ENCODE measurements around the gene DUS2.

DUS2 gene

DNA sequence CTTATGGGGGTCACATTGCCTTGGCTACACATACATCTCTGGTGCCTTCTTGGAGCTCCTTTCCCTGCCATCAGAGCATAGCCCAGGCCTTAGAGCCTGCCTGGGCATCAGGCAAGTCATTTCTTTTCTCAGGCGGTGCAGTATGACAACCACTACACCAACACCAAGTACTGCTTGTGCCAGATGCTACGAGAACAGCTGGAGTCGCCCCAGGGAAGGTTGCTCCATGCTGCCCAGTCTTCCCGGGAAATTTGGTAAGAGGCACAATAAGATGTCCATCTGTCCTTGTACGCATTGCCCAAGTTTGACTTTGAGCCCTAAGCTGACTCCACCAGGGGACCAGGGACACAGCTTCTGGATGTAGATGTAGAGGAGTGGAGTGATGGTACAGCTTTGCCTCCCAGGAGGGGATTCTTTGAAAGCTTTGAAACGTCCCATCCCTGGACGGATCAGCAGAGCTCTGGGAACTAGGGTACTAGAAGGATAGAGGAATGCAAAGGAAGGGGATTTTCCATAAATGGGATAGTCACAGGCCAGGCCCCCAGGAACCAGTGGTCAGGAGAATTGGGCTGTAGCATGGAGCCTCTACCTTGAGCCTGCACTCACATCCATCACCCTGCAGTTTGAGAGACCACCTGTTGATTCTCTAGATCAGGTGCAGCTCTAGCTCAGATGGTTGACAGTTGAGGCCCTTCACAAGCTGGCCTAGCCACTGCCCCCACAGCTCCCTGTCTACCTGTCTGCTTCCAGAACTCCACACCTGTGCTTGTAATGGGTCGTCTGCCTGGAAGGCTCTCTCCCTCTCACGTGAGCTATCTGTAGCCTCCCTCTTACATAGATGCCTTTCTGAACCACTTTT lies 51.0 kb downstream of the DUS2 start:
- Histone ChIP-seq H3K27me3 (replicated peaks in 2 of 5; ENCODE audit: control insufficient read depth in 4 of 5, insufficient read depth in 5 of 5, low read length in 4 of 5) (no peaks in the 10 kb centered on the region), H3K36me3 (ENCODE audit: control insufficient read depth in 4 of 4, insufficient read depth in 4 of 4, low read length in 3 of 4) (peaks cover 7 to 73% (median 44%) of the 10 kb centered on the region in 4 experiments), H3K4me3 (ENCODE audit: control insufficient read depth in 1 of 7, extremely low read depth in 1 of 7, insufficient read depth in 4 of 7, low read depth in 2 of 7, low read length in 6 of 7) (peak overlapping the region in 2 of 7 experiments; percentile 23 to 46), H3K9me3 (ENCODE audit: control extremely low read depth in 1 of 5, control insufficient read depth in 4 of 5, insufficient read depth in 2 of 5, low read depth in 1 of 5, low read length in 4 of 5) (no peaks in the 10 kb centered on the region), H3K27ac (ENCODE audit: insufficient read depth in 1 of 2, low read depth in 1 of 2, low read length in 2 of 2, poor library complexity in 1 of 2, severe bottlenecking in 2 of 2) (no peak overlapping the region), H3K4me1 (ENCODE audit: control extremely low read depth in 1 of 4, control insufficient read depth in 4 of 4, insufficient read depth in 4 of 4, low read length in 3 of 4) (peaks cover 6 to 78% (median 51%) of the 10 kb centered on the region in 4 experiments)
- DNase-seq = no peak
- ChIA-PET POLR2A (no interaction called here), CTCF (interaction anchor here (0.6 to 6.7 kb wide), 7 partner anchors 10 to 401 kb away, joined by 3 to 51 read pairs (median 4); partner anchors contain the start of gene NFATC3)
- WGBS (ENCODE audit: insufficient coverage) = 91% methylated on average over 7 of the region's 9 CpGs

DNA sequence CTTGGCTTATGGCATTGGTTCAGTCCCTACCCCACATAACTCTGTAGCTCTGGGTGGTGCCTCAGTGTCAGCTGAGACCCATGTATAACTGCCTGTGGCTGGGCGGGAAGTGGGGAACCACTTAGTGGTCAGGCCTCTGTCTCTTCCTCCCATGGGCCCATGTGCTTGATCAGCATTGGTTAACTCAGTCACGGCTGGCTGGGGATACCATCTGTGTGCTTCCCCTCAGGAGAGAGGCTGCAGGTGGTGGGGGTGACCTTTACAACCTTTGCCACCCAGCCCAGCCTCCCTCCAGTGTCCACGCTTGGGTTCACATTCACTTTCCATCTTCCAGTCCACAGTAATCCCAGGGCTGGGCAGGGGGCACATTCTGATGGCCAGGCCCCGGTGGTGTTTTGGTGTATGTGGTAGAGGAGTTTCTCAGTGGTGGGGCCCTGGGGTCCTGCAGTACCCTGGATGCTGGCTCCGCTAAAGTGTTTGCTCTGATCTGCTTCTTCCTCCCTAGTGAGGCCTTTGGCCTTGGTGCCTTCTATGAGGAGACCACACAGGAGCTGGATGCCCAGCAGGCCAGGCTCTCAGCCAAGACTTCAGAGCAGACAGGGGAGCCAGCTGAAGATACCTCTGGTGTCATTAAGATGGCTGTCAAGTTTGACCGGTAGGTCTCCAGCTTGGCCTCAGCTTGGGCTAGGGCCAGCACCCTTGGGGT lies 51.9 kb downstream of the DUS2 start:
- H3K36me3 ChIP-seq (ENCODE audit: control insufficient read depth in 4 of 4, insufficient read depth in 4 of 4, low read length in 3 of 4) = peaks cover 7 to 72% (median 41%) of the 10 kb centered on the region in 4 experiments
- H3K9me3 ChIP-seq (ENCODE audit: control extremely low read depth in 1 of 5, control insufficient read depth in 4 of 5, insufficient read depth in 2 of 5, low read depth in 1 of 5, low read length in 4 of 5) = no peaks in the 10 kb centered on the region
- POLR2A ChIA-PET = interaction anchor here (0.7 kb wide), 1 partner anchor 10 kb away, joined by 3 read pairs; the partner anchor contains the start of gene NFATC3
- no peak overlapping the region for H3K27ac ChIP-seq (ENCODE audit: insufficient read depth in 1 of 2, low read depth in 1 of 2, low read length in 2 of 2, poor library complexity in 1 of 2, severe bottlenecking in 2 of 2)
- peak overlapping the region in 2 of 7 experiments; percentile 6 to 46 for H3K4me3 ChIP-seq (ENCODE audit: control insufficient read depth in 1 of 7, extremely low read depth in 1 of 7, insufficient read depth in 4 of 7, low read depth in 2 of 7, low read length in 6 of 7)
- DNase-seq = peak; percentile 63 to 93 (median 93)
- H3K27me3 ChIP-seq (replicated peaks in 2 of 5; ENCODE audit: control insufficient read depth in 4 of 5, insufficient read depth in 5 of 5, low read length in 4 of 5) = no peaks in the 10 kb centered on the region
- CTCF ChIA-PET = interaction anchor here (0.9 to 6.7 kb wide), 6 partner anchors 9 to 402 kb away, joined by 3 to 51 read pairs (median 4); partner anchors contain the start of gene NFATC3
- 63% methylated on average over 4 of the region's 6 CpGs for WGBS (ENCODE audit: insufficient coverage)
- peaks cover 9 to 78% (median 53%) of the 10 kb centered on the region in 4 experiments for H3K4me1 ChIP-seq (ENCODE audit: control extremely low read depth in 1 of 4, control insufficient read depth in 4 of 4, insufficient read depth in 4 of 4, low read length in 3 of 4)

DNA sequence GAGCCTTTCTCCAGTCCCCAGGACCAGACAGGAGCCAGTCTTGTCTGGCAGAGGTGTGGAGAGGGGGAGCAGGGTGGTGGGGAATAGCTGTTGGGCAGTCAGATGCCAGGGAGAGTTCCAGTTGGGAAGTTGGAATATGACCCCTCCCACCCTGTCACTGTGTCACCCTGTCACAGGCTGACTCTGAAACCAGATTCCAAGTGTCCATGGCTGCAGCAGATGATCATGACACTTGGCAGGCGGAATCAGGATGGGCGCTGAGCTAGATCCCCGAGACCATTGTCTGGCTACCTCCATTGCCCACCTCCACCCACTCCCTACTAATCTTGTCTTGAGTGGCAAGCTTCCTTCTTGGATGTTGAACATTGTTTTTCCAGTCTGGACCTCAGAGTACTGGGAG lies 52.9 kb downstream of the DUS2 start:
- DNase-seq = no peak
- Histone ChIP-seq H3K4me3 (ENCODE audit: control insufficient read depth in 1 of 7, extremely low read depth in 1 of 7, insufficient read depth in 4 of 7, low read depth in 2 of 7, low read length in 6 of 7) (no peak overlapping the region), H3K27ac (ENCODE audit: insufficient read depth in 1 of 2, low read depth in 1 of 2, low read length in 2 of 2, poor library complexity in 1 of 2, severe bottlenecking in 2 of 2) (no peak overlapping the region), H3K4me1 (ENCODE audit: control extremely low read depth in 1 of 4, control insufficient read depth in 4 of 4, insufficient read depth in 4 of 4, low read length in 3 of 4) (peaks cover 9 to 78% (median 57%) of the 10 kb centered on the region in 4 experiments), H3K36me3 (ENCODE audit: control insufficient read depth in 4 of 4, insufficient read depth in 4 of 4, low read length in 3 of 4) (peaks cover 7 to 67% (median 35%) of the 10 kb centered on the region in 4 experiments), H3K9me3 (ENCODE audit: control extremely low read depth in 1 of 5, control insufficient read depth in 4 of 5, insufficient read depth in 2 of 5, low read depth in 1 of 5, low read length in 4 of 5) (no peaks in the 10 kb centered on the region), H3K27me3 (replicated peaks in 2 of 5; ENCODE audit: control insufficient read depth in 4 of 5, insufficient read depth in 5 of 5, low read length in 4 of 5) (no peaks in the 10 kb centered on the region)
- CTCF ChIA-PET = interaction anchor here (0.9 to 6.7 kb wide), 6 partner anchors 8 to 152 kb away, joined by 3 to 51 read pairs (median 3); partner anchors contain the start of genes DPEP3 and NFATC3
- WGBS (ENCODE audit: insufficient coverage) = no CpG with 5 or more reads among the region's 3 CpGs
- POLR2A ChIA-PET = no interaction called here

DNA sequence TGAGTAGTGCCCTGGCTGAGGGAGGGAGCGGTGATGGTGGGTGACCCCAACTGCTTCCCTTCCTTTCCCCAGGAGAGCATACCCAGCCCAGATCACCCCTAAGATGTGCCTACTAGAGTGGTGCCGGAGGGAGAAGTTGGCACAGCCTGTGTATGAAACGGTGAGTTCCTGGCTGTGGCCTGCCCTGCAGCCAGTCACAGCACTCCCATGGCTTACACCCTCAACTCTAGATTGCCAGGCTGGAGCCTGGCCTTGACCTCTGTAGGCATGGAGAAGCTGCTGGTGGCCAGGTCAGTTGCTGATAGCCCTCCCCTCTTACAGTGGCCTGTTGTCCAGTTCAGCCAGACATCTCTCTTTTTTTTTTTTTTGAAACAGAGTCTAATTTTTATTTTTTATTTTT lies 53.5 kb downstream of the DUS2 start:
- 65% methylated on average over 2 of the region's 3 CpGs for WGBS (ENCODE audit: insufficient coverage)
- ChIA-PET CTCF (interaction anchor here (1.0 to 6.7 kb wide), 5 partner anchors 7 to 130 kb away, joined by 3 to 51 read pairs (median 3); partner anchors contain the start of genes DPEP3 and NFATC3), POLR2A (no interaction called here)
- no peak for DNase-seq
- peaks cover 9 to 83% (median 62%) of the 10 kb centered on the region in 4 experiments for H3K4me1 ChIP-seq (ENCODE audit: control extremely low read depth in 1 of 4, control insufficient read depth in 4 of 4, insufficient read depth in 4 of 4, low read length in 3 of 4)
- H3K27me3 ChIP-seq (replicated peaks in 2 of 5; ENCODE audit: control insufficient read depth in 4 of 5, insufficient read depth in 5 of 5, low read length in 4 of 5) = no peaks in the 10 kb centered on the region
- H3K9me3 ChIP-seq (ENCODE audit: control extremely low read depth in 1 of 5, control insufficient read depth in 4 of 5, insufficient read depth in 2 of 5, low read depth in 1 of 5, low read length in 4 of 5) = no peaks in the 10 kb centered on the region
- peaks cover 7 to 61% (median 30%) of the 10 kb centered on the region in 4 experiments for H3K36me3 ChIP-seq (ENCODE audit: control insufficient read depth in 4 of 4, insufficient read depth in 4 of 4, low read length in 3 of 4)
- no peak overlapping the region for H3K27ac ChIP-seq (ENCODE audit: insufficient read depth in 1 of 2, low read depth in 1 of 2, low read length in 2 of 2, poor library complexity in 1 of 2, severe bottlenecking in 2 of 2)
- no peak overlapping the region for H3K4me3 ChIP-seq (ENCODE audit: control insufficient read depth in 1 of 7, extremely low read depth in 1 of 7, insufficient read depth in 4 of 7, low read depth in 2 of 7, low read length in 6 of 7)

DNA sequence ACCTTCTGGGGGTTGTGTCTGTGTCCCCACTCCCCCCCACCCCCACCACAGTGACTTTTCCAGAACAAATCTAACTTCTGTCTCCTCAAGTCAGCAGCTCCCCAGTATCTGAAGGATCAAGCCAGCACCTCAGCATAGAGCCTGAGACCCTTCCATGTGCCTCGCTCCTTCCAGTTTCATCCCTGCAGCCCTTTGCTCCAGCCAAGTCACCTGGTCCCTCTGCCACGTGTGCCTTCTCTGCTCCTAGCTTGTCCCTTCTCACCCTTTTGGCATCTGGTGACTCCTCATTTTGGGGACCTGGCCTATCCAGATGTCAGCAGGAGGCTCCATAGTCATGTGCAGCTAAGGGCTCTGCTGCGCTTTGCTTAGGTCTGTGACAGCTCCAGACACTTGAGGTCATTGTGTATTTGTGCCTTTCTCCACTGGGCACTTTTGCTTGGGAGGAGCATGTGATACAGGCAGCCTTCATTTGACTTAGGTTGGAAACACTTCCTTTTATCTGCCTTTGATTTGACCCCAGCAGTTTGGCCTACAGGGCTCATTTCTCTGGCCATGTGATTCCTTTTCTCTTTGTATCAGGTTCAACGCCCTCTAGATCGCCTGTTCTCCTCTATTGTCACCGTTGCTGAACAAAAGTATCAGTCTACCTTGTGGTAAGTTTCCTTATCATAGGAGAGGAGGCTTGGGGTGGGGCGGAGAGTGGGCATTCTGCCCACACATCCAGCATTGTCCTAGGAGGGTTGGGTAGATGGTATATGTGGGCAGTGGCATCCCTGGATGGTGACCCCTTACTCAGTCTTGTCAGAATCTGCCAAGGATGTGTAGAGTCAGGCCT lies 55.0 kb downstream of the DUS2 start:
- CTCF ChIA-PET = interaction anchor here (1.5 kb wide), 1 partner anchor 150 kb away, joined by 3 read pairs; no protein-coding TSS in a partner anchor
- peaks cover 9 to 87% (median 77%) of the 10 kb centered on the region in 4 experiments for H3K4me1 ChIP-seq (ENCODE audit: control extremely low read depth in 1 of 4, control insufficient read depth in 4 of 4, insufficient read depth in 4 of 4, low read length in 3 of 4)
- POLR2A ChIA-PET = no interaction called here
- H3K4me3 ChIP-seq (ENCODE audit: control insufficient read depth in 1 of 7, extremely low read depth in 1 of 7, insufficient read depth in 4 of 7, low read depth in 2 of 7, low read length in 6 of 7) = no peak overlapping the region
- no peaks in the 10 kb centered on the region for H3K27me3 ChIP-seq (replicated peaks in 2 of 5; ENCODE audit: control insufficient read depth in 4 of 5, insufficient read depth in 5 of 5, low read length in 4 of 5)
- no peak overlapping the region for H3K27ac ChIP-seq (ENCODE audit: insufficient read depth in 1 of 2, low read depth in 1 of 2, low read length in 2 of 2, poor library complexity in 1 of 2, severe bottlenecking in 2 of 2)
- no peak for DNase-seq
- peaks cover 7 to 47% (median 22%) of the 10 kb centered on the region in 4 experiments for H3K36me3 ChIP-seq (ENCODE audit: control insufficient read depth in 4 of 4, insufficient read depth in 4 of 4, low read length in 3 of 4)
- H3K9me3 ChIP-seq (ENCODE audit: control extremely low read depth in 1 of 5, control insufficient read depth in 4 of 5, insufficient read depth in 2 of 5, low read depth in 1 of 5, low read length in 4 of 5) = no peaks in the 10 kb centered on the region
- WGBS (ENCODE audit: insufficient coverage) = 86% methylated on average over 6 of the region's 7 CpGs

DNA sequence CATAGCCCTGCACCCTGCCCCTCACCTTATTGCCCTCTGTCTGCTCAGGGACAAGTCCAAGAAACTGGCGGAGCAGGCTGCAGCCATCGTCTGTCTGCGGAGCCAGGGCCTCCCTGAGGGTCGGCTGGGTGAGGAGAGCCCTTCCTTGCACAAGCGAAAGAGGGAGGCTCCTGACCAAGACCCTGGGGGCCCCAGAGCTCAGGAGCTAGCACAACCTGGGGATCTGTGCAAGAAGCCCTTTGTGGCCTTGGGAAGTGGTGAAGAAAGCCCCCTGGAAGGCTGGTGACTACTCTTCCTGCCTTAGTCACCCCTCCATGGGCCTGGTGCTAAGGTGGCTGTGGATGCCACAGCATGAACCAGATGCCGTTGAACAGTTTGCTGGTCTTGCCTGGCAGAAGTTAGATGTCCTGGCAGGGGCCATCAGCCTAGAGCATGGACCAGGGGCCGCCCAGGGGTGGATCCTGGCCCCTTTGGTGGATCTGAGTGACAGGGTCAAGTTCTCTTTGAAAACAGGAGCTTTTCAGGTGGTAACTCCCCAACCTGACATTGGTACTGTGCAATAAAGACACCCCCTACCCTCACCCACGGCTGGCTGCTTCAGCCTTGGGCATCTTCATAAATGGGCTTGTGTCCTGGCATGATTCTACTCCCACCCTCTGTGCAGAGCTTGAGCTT lies 55.8 kb downstream of the DUS2 start:
- CTCF ChIA-PET = interaction anchor here (0.7 to 1.5 kb wide), 4 partner anchors 10 to 149 kb away, joined by 3 to 4 read pairs (median 3); no protein-coding TSS in a partner anchor
- peak overlapping the region in 1 of 2 experiments; percentile 70 for H3K27ac ChIP-seq (ENCODE audit: insufficient read depth in 1 of 2, low read depth in 1 of 2, low read length in 2 of 2, poor library complexity in 1 of 2, severe bottlenecking in 2 of 2)
- H3K4me1 ChIP-seq (ENCODE audit: control extremely low read depth in 1 of 4, control insufficient read depth in 4 of 4, insufficient read depth in 4 of 4, low read length in 3 of 4) = peaks cover 16 to 92% (median 82%) of the 10 kb centered on the region in 4 experiments
- H3K9me3 ChIP-seq (ENCODE audit: control extremely low read depth in 1 of 5, control insufficient read depth in 4 of 5, insufficient read depth in 2 of 5, low read depth in 1 of 5, low read length in 4 of 5) = no peaks in the 10 kb centered on the region
- peaks cover 7 to 45% (median 19%) of the 10 kb centered on the region in 4 experiments for H3K36me3 ChIP-seq (ENCODE audit: control insufficient read depth in 4 of 4, insufficient read depth in 4 of 4, low read length in 3 of 4)
- H3K27me3 ChIP-seq (replicated peaks in 2 of 5; ENCODE audit: control insufficient read depth in 4 of 5, insufficient read depth in 5 of 5, low read length in 4 of 5) = no peaks in the 10 kb centered on the region
- peak overlapping the region in 4 of 7 experiments; percentile 20 to 58 (median 36) for H3K4me3 ChIP-seq (ENCODE audit: control insufficient read depth in 1 of 7, extremely low read depth in 1 of 7, insufficient read depth in 4 of 7, low read depth in 2 of 7, low read length in 6 of 7)
- POLR2A ChIA-PET = no interaction called here
- peak in 2 of 3 donors; percentile 44 to 46 for DNase-seq
- WGBS (ENCODE audit: insufficient coverage) = 83% methylated on average over 7 of the region's 8 CpGs

Measured in common myeloid progenitor, CD34-positive (primary cell).